ENCODE data around the gene CBX2.

Gene CBX2

DNA sequence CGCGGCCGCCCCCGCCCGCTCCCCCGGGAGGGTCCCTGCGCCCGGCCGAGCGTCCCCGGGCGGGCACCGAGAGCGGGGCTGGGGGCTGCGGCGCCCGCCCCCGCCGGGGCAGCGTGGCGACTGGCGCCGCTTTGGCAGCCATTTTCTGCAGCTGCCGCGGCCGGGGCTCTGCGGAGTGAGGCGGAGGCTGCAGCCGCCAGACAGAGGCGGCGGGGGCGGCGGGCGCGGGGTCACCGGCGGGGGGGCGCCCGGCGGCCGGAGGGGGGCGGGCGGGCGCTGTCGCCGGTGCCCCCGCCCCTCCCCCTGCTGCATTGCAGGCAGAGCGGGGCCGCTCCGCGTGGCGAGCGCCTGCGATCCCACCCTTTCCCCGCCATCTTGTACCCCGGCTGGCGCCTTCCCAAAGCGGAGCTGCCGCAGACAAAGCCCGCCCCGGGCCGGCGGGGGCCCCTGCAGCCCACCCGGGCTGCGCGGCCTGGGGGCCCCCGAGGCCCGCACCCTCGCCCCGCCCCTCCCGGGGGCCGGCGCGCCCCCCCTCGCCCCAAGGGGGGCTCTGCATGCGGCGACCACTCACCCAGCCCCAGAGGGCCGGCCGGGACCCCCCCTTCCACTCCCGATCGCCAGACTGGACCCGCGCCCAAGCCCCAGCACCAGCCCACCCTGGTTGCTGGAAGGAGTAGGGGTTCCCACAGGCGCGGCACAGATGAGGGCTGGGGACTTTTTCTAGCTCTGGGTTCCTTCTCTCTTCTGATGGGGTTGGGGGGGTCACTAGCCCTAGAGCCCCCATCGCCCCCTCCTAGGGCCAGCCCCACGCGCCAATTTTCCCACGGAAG, 35.6 kb downstream of the CBX2 start:
- Histone ChIP-seq H3K27me3 (replicated peaks) (peaks cover 59% of the 10 kb centered on the region), H3K27ac (no peak overlapping the region), H3K4me3 (ENCODE audit: low read depth, low read length) (peak overlapping the region; percentile 42), H3K36me3 (replicated peaks) (no peaks in the 10 kb centered on the region)
- in situ Hi-C loops (cut with HindIII; ENCODE audit: low pct_ligation_motif_present, low sequenced_read_pairs) = no loop called here
- no peak for DNase-seq
- TF ChIP-seq, protein P1, sequence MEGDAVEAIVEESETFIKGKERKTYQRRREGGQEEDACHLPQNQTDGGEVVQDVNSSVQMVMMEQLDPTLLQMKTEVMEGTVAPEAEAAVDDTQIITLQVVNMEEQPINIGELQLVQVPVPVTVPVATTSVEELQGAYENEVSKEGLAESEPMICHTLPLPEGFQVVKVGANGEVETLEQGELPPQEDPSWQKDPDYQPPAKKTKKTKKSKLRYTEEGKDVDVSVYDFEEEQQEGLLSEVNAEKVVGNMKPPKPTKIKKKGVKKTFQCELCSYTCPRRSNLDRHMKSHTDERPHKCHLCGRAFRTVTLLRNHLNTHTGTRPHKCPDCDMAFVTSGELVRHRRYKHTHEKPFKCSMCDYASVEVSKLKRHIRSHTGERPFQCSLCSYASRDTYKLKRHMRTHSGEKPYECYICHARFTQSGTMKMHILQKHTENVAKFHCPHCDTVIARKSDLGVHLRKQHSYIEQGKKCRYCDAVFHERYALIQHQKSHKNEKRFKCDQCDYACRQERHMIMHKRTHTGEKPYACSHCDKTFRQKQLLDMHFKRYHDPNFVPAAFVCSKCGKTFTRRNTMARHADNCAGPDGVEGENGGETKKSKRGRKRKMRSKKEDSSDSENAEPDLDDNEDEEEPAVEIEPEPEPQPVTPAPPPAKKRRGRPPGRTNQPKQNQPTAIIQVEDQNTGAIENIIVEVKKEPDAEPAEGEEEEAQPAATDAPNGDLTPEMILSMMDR (IDR thresholded peaks at IDR 0.05; ENCODE audit: low read depth, low read length, missing control alignments) = no peak

DNA sequence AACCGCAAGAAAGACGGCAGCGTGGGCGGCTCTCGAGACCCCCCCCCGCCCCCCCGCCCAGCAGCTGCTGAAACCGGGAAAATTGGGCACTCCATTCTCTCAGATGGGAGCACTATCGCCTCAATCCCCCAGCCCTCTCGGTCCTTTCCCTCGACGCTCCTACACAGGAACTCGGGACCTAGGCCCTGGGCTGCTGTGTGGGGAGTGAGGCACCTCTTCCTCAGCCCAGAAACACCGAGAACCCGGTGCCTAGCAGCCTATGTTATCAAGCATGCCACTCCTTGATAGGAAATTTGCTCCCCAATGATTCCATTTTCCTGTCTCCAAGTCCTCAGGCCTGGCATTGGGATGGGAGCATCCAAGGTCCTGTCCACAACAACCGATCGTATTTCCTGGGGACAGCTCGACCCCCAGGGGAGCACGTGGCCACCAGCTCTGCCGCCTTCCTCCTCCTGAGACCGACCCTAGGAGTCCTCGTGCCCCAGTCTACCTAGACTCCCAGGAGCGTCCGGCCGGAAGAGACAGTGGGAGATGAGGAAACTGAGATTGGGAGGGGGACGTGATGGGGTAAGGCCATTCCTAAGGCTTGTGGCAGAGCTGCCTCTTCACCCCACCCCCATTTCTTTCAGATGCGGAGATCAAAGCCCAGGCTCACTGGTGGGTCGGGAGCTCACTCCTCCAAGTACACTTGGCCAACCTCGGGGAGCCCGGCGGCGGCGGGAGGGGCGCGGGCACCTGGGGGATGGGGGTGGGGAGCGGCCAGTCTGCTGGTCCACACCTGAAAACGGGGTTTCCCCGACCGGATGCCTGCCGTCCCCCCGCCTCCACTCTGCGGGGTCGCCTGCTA, 36.4 kb downstream of the CBX2 start:
- in situ Hi-C loops (cut with HindIII; ENCODE audit: low pct_ligation_motif_present, low sequenced_read_pairs) = no loop called here
- no peak for DNase-seq
- Histone ChIP-seq H3K36me3 (replicated peaks) (no peaks in the 10 kb centered on the region), H3K27ac (no peak overlapping the region), H3K4me3 (ENCODE audit: low read depth, low read length) (no peak overlapping the region), H3K27me3 (replicated peaks) (peaks cover 51% of the 10 kb centered on the region)
- TF ChIP-seq, protein P1 (IDR thresholded peaks at IDR 0.05; ENCODE audit: low read depth, low read length, missing control alignments) = no peak

DNA sequence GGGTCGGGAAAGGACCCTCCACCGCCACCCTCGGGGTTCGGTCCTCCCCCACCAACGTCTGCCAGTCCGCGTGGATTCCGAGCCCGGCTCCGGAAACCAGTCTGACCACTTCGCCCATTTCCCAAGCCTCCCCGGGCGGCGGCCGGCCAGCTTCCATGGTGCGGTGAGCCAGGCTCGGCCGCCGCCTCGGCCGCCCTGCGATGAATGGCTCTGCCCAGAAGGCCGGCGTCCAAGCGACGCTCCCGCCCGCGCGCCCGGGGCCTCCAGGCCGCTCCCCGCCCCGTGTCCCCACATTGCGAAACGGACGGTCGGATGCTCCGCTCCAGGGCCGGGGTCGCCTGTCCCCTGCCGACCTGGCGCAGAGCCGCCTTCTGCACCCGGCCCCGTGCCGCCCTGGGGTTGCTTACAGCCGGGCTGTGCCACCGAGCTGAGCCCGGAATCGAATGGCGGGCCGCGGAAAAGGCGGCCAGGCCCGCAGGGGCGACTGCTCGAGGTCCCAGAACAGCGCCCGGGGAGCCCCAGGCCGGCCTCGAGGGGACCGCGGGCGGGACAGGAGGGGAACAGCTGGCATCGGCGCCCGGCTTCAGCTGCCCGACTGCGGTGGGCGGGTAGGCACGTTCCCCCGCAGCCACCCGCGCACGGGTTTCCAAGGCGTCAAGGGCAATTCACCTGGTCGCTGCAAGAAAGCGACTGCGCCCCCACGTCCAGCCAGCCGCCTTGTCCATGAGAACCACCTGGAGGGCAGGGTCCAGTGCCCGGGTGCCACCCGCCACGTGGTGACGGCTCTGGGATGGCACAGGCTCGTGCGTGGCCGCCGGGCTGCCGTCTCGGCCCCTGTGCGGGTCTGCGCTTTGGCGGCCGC, 37.3 kb downstream of the CBX2 start:
- TF ChIP-seq, protein P1 (IDR thresholded peaks at IDR 0.05; ENCODE audit: low read depth, low read length, missing control alignments) = no peak
- Histone ChIP-seq H3K36me3 (replicated peaks) (no peaks in the 10 kb centered on the region), H3K27ac (no peak overlapping the region), H3K4me3 (ENCODE audit: low read depth, low read length) (peak overlapping the region; percentile 20), H3K27me3 (replicated peaks) (peaks cover 49% of the 10 kb centered on the region)
- in situ Hi-C loops (cut with HindIII; ENCODE audit: low pct_ligation_motif_present, low sequenced_read_pairs) = no loop called here
- DNase-seq = no peak

DNA sequence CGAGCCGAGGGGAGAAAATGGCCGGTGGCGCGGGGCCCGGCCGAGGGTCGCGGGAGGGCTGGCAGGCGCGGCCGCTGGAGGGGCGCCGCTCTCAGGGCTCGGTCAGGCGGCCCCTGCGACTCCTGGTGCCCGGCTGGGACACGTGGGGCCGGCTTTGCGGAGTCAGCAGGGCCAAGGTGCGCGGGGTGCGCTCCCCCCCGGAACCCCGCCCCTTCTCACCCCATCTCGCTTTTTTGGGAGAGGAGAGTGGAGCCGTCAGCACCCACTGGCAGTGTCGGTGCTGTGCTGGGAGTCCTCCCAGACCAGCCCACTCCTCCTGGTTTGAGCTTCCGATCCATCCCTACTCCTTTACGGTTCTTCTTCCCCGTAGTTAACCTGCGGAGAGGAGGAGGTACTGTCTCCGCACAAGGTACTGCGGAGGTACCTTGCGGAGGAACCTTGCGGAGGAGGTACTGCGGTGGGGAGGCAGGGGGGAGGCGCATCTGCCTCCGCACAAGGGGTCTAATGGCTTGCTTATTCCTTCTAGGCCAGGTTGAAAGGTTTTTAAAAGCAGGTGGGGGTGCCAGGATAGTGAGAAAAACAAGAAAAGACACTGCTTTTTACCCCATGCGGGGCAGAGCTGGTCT, 38.0 kb downstream of the CBX2 start:
- in situ Hi-C loops (cut with HindIII; ENCODE audit: low pct_ligation_motif_present, low sequenced_read_pairs) = no loop called here
- H3K36me3 ChIP-seq (replicated peaks) = no peaks in the 10 kb centered on the region
- no peak overlapping the region for H3K27ac ChIP-seq
- DNase-seq = no peak
- H3K4me3 ChIP-seq (ENCODE audit: low read depth, low read length) = no peak overlapping the region
- H3K27me3 ChIP-seq (replicated peaks) = peaks cover 45% of the 10 kb centered on the region
- TF ChIP-seq, protein P1 (IDR thresholded peaks at IDR 0.05; ENCODE audit: low read depth, low read length, missing control alignments) = no peak

DNA sequence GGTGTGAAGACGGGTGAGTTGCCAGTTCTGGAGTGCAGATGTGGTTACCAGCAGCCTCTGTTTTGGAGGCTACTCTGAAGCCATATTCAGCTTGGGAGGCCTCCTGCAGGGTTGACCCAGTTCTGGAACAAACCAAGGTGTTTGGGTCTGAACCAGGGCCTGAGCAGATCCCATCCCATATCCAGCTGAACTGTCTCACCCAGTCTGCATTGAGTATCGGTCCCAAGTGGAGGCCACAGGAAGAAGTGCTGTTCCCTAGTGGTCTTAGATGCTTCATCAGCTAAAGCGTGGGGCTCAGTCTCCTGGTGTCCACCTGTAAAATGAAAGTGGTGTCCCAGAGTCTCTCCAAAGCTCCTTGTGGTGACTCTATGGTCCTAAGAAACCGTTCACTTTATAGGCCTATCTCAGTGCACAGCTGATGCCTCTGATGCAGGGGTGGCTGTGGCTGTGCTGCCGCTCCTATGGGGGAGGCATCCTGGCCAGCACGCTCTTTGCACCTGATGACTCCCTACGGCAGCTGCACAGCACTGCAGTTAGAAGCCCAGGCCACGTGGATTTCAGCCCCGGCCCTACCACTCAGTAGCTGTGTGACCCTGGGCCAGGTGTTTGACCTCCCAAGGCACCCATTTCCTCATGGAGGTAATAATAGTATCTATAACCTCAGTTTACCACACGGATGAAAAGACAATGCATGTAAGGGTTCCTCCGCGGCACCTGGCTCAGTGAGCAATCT, 40.2 kb downstream of the CBX2 start:
- TF ChIP-seq, protein P1 (IDR thresholded peaks at IDR 0.05; ENCODE audit: low read depth, low read length, missing control alignments) = no peak
- no peak for DNase-seq
- Histone ChIP-seq H3K4me3 (ENCODE audit: low read depth, low read length) (no peak overlapping the region), H3K36me3 (replicated peaks) (no peaks in the 10 kb centered on the region), H3K27ac (no peak overlapping the region), H3K27me3 (replicated peaks) (peaks cover 25% of the 10 kb centered on the region)
- in situ Hi-C loops (cut with HindIII; ENCODE audit: low pct_ligation_motif_present, low sequenced_read_pairs) = no loop called here

Data from brain microvascular endothelial cell (primary cell).